ENCODE data around the gene RALGPS1.

DNA sequence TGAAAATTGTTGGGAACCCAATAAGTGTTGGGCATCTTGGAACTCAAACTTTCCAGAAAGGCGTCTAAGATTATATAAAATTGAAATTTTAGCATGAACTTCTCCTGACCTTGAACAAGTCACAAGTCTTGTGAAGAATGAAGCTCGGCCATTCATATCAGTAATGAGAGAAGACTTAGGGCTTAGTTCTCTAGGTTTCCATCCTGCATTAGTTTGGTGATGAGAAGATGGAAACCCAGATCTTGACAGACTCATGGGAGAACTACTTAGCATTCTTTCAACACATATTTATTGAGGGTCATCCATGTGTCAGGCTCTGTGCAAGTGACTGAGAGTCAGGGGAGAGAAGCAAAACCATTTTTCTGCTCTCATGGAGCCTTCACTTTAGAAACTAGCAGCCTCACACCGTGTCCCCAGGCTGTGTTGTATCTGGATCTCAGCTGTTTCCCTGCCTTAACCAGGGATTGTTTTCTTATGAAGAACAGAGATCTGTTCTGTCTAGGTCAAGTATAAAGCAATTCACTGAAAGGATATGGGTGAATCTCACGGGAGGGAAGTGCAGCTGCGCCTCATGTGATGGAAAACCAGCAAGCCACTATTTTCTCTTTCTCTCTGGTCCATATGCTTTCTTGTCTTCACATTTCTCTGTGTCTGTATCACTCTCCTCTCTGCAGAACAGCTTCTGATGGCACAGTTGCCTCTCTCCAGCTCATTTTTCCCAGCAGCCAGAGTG, 353.4 kb downstream of the RALGPS1 start:
- TF ChIP-seq, protein P1, sequence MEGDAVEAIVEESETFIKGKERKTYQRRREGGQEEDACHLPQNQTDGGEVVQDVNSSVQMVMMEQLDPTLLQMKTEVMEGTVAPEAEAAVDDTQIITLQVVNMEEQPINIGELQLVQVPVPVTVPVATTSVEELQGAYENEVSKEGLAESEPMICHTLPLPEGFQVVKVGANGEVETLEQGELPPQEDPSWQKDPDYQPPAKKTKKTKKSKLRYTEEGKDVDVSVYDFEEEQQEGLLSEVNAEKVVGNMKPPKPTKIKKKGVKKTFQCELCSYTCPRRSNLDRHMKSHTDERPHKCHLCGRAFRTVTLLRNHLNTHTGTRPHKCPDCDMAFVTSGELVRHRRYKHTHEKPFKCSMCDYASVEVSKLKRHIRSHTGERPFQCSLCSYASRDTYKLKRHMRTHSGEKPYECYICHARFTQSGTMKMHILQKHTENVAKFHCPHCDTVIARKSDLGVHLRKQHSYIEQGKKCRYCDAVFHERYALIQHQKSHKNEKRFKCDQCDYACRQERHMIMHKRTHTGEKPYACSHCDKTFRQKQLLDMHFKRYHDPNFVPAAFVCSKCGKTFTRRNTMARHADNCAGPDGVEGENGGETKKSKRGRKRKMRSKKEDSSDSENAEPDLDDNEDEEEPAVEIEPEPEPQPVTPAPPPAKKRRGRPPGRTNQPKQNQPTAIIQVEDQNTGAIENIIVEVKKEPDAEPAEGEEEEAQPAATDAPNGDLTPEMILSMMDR (IDR thresholded peaks at IDR 0.05) = no peak
- TF ChIP-seq EP300 (IDR thresholded peaks at IDR 0.05) = no peak

All from tibial nerve (tissue), 4 donors.